GM12878 (cell line): Measurements from ENCODE around the gene LTA. TPM values are rescaled to one million over a fixed set of nuclear protein-coding genes. Genes with fewer than 3 reads are reported as not detected.
A peak's percentile ranks its signal among the peaks of the same experiment; 100 is the strongest.

ENCODE experiments used
- ATAC-seq: fragments of 200-7000 bp; cut with Tn5 transposase; 3 replicates; pipeline ENCODE4 v1.9.1; 2020; ENCODE audit warnings: mild to moderate bottlenecking, moderate library complexity
- BruUV-seq: library from RNA; stranded (reverse); fragments of 400-500 nt; replicated peaks from 2 replicates; lab custom pipeline; 2021; lab: Mats Ljungman, UMichigan
- CTCF ChIA-PET: fragments of 300-600 bp; sonication (Branson Sonifier 250); formaldehyde crosslinking; extraction: SDS; loops from one replicate; lab custom pipeline; 2021; ENCODE audit warnings: inconsistent platforms; lab: Yijun Ruan, JAX
- POLR2A ChIA-PET: fragments of 350-600 bp; formaldehyde crosslinking; extraction: SDS; loops from one replicate; lab custom pipeline; 2021; ENCODE audit warnings: inconsistent platforms; lab: Charles Lee
- RAD21 ChIA-PET: fragments of 300-600 bp; sonication (Branson Sonifier 250); formaldehyde crosslinking; loops from one replicate; lab custom pipeline; 2023; ENCODE audit warnings: antibody characterized with exemption; ENCODE audit not compliant: unreplicated experiment; lab: Charles Lee
- SMC1A ChIA-PET: fragments of 300-600 bp; sonication (Branson Sonifier 250); formaldehyde crosslinking; loops from one replicate; lab custom pipeline; 2023; ENCODE audit not compliant: unreplicated experiment, uncharacterized antibody; lab: Charles Lee
- DNase-seq: peaks from one replicate; pipeline ENCODE4 v3.0.0-alpha.2; 2011; ENCODE audit warnings: low read depth, low spot score
- FAIRE-seq: peaks from 3 replicates; lab custom pipeline; 2011; peaks lifted over from hg19 to GRCh38; lab: Jason Lieb, UNC
- H2AFZ ChIP-seq: 2 replicates; pipeline ENCODE4 v1.6.0; 2011; ENCODE audit warnings: low read depth, low read length, control low read depth; ENCODE audit not compliant: control insufficient read depth
- H3K27ac ChIP-seq: 2 replicates; pipeline ENCODE4 v1.5.1; 2011; ENCODE audit warnings: control low read depth; ENCODE audit not compliant: control insufficient read depth, insufficient read depth
- H3K27me3 ChIP-seq, 2 experiments: replicated peaks in 1 of 2; 2 replicates each; pipeline versions ENCODE4 v1.6.0 to v1.6.1; 2011; ENCODE audit warnings: low read length in 1 of 2; ENCODE audit not compliant: control insufficient read depth in 2 of 2, insufficient read depth in 2 of 2
- H3K36me3 ChIP-seq, 2 experiments: 2 replicates each; pipeline ENCODE4 v1.5.1; 2011; ENCODE audit warnings: low read length in 1 of 2; ENCODE audit not compliant: control insufficient read depth in 2 of 2, insufficient read depth in 2 of 2
- H3K4me1 ChIP-seq: 2 replicates; pipeline ENCODE4 v1.6.1; 2011; ENCODE audit warnings: mild to moderate bottlenecking, low read length, moderate library complexity, mixed read lengths; ENCODE audit not compliant: control insufficient read depth, insufficient read depth
- H3K4me2 ChIP-seq: 2 replicates; pipeline ENCODE4 v1.6.0; 2011; ENCODE audit warnings: control low read depth; ENCODE audit not compliant: control insufficient read depth, insufficient read depth
- H3K4me3 ChIP-seq: fragments of 200-600 bp; sonication (generic); 2 replicates; pipeline ENCODE4 v1.5.1; 2016
- H3K79me2 ChIP-seq: 2 replicates; pipeline ENCODE4 v1.6.0; 2011; ENCODE audit warnings: low read length; ENCODE audit not compliant: control insufficient read depth, insufficient read depth
- H3K9ac ChIP-seq: 2 replicates; pipeline ENCODE4 v1.8.0; 2011; ENCODE audit warnings: low read length, control low read depth, mixed read lengths; ENCODE audit not compliant: control insufficient read depth, insufficient read depth
- H3K9me3 ChIP-seq: replicated peaks from 3 replicates; pipeline ENCODE4 v1.5.1; 2011; ENCODE audit warnings: mild to moderate bottlenecking, low read length; ENCODE audit not compliant: control insufficient read depth, insufficient read depth
- H4K20me1 ChIP-seq: 2 replicates; pipeline ENCODE4 v1.6.0; 2011; ENCODE audit not compliant: control insufficient read depth, insufficient read depth
- ASH2L ChIP-seq: fragments of 300-600, 200-600 bp; sonication (generic); IDR thresholded peaks from 2 replicates; pipeline ENCODE4 v1.6.1; 2017; ENCODE audit warnings: low read depth, mild to moderate bottlenecking, borderline replicate concordance
- CBX3 ChIP-seq: fragments of 200-600 bp; sonication (generic); IDR thresholded peaks from 2 replicates; pipeline ENCODE4 v1.6.1; 2016; ENCODE audit warnings: low read depth, borderline replicate concordance
- CBX5 ChIP-seq: sonication (generic); IDR thresholded peaks from 2 replicates; pipeline ENCODE4 v1.6.1; 2016; ENCODE audit warnings: low read depth, moderate library complexity, mild to moderate bottlenecking, inconsistent platforms
- FOXK2 ChIP-seq: fragments of 450-650 bp; IDR thresholded peaks from 2 replicates; pipeline ENCODE4 v1.6.1; 2017; ENCODE audit warnings: mild to moderate bottlenecking, moderate library complexity
- HDAC6 ChIP-seq: fragments of 200-600 bp; sonication (generic); IDR thresholded peaks from one replicate; pipeline ENCODE4 v1.8.0; 2017; ENCODE audit warnings: antibody characterized with exemption; ENCODE audit not compliant: unreplicated experiment
- KDM1A ChIP-seq: fragments of 200-600 bp; sonication (generic); IDR thresholded peaks from 2 replicates; pipeline ENCODE4 v1.6.1; 2016; ENCODE audit warnings: borderline replicate concordance
- NFIC ChIP-seq: IDR thresholded peaks from 2 replicates; pipeline ENCODE4 v1.6.1; 2012; ENCODE audit warnings: low read depth, mild to moderate bottlenecking, inconsistent platforms, low read length, moderate library complexity
- PAX8 ChIP-seq: fragments of 450-650 bp; IDR thresholded peaks from 2 replicates; pipeline ENCODE4 v1.6.1; 2017; ENCODE audit warnings: mild to moderate bottlenecking, moderate library complexity
- RAD21 ChIP-seq: IDR thresholded peaks from 2 replicates; pipeline ENCODE4 v1.6.1; 2011; ENCODE audit warnings: mild to moderate bottlenecking, low read depth, low read length, moderate library complexity; ENCODE audit not compliant: insufficient read depth
- RELA ChIP-seq: fragments of 450-650 bp; IDR thresholded peaks from 2 replicates; pipeline ENCODE4 v1.8.0; 2014; ENCODE audit warnings: borderline replicate concordance; ENCODE audit not compliant: partially characterized antibody
- SREBF2 ChIP-seq: IDR thresholded peaks from 2 replicates; pipeline ENCODE4 v1.6.1; 2012; ENCODE audit warnings: mild to moderate bottlenecking, low read length
- SRF ChIP-seq, 2 experiments: IDR thresholded peaks; 2 replicates each; pipeline ENCODE4 v1.6.1; 2011; ENCODE audit warnings: low read depth in 2 of 2, low read length in 2 of 2, mild to moderate bottlenecking in 1 of 2, moderate library complexity in 1 of 2
- YBX1 ChIP-seq: fragments of 450-650 bp; IDR thresholded peaks from 2 replicates; pipeline ENCODE4 v1.6.1; 2016; ENCODE audit warnings: antibody characterized with exemption
- ZNF207 ChIP-seq: fragments of 450-650 bp; IDR thresholded peaks from 2 replicates; pipeline ENCODE4 v1.6.1; 2014; ENCODE audit warnings: antibody characterized with exemption, mild to moderate bottlenecking, borderline replicate concordance
- ZNF217 ChIP-seq: fragments of 450-650 bp; IDR thresholded peaks from 2 replicates; pipeline ENCODE4 v1.6.1; 2017; ENCODE audit warnings: antibody characterized with exemption, mild to moderate bottlenecking
- ZNF24 ChIP-seq: fragments of 450-650 bp; IDR thresholded peaks from 2 replicates; pipeline ENCODE4 v1.6.1; 2017; ENCODE audit warnings: antibody characterized with exemption, mild to moderate bottlenecking
- ZZZ3 ChIP-seq: IDR thresholded peaks from 2 replicates; pipeline ENCODE4 v1.6.1; 2011; ENCODE audit warnings: low read depth; ENCODE audit not compliant: control insufficient read depth, insufficient read length
- WGBS: methylation state at CpG from one replicate; pipeline ENCODE4 v1.1.6; 2016; ENCODE audit warnings: low lambda C conversion rate; ENCODE audit not compliant: insufficient replicate concordance, insufficient coverage; ENCODE audit errors: missing lambda C conversion rate; 5-methylcytosine and 5-hydroxymethylcytosine counted together
- in situ Hi-C: fragments of 300-500 bp; cut with MboI; formaldehyde crosslinking; loops from 9 replicates; pipeline ENCODE4 v1.14.3; 2018; ENCODE audit warnings: mixed read lengths
- intact Hi-C: fragments of 100-400 bp; cut with micrococcal nuclease; formaldehyde crosslinking; loops from one replicate; pipeline ENCODE4 v1.14.2; 2022; ENCODE audit not compliant: unreplicated experiment
- polyA plus RNA-seq, 11 experiments: library from polyadenylated mRNA; depleted of rRNA in 4 of 11; unstranded in 6 of 11; stranded (reverse) in 5 of 11; fragments of >200 nt; fragmentation: Nextera tagmentation in 4 of 11; fragmentation: Illumina TruSeq in 1 of 11; extraction: Ambion mirVana in 4 of 11; extraction: Trizol in 1 of 11; gene quantifications; 1 replicate in 1 of 11; 2 replicates in 10 of 11; pipeline versions ENCODE4 v1.2.1 to v1.2.3, GENCODE V29; 2011 to 2016; ENCODE audit warnings: inconsistent platforms in 2 of 11, missing spikeins in 2 of 11, low read depth in 1 of 11
- total RNA-seq, 4 experiments: library from RNA; depleted of rRNA in 3 of 4; stranded (reverse); fragments of >200 nt in 3 of 4; fragmentation: Illumina TruSeq in 1 of 4; extraction: Trizol in 1 of 4; gene quantifications; 2 replicates each; pipeline versions ENCODE4 v1.2.1 to v1.2.3, GENCODE V29; 2013 to 2021
- TF ChIP-seq, protein P1 (sequence below), 3 experiments: IDR thresholded peaks in 2 of 3; conservative IDR thresholded peaks in 1 of 3; 2 replicates each; pipeline ENCODE4 v1.5.1; 2011; ENCODE audit warnings: low read depth in 3 of 3, low read length in 3 of 3, mild to moderate bottlenecking in 3 of 3, control low read depth in 2 of 3, moderate library complexity in 2 of 3, inconsistent platforms in 1 of 3, mixed read lengths in 1 of 3; ENCODE audit not compliant: control insufficient read depth in 2 of 3, insufficient read depth in 1 of 3; ENCODE audit errors: extremely low read depth in 1 of 3

The LTA gene
- total and polyA plus RNA-seq, 10 of the 15 experiments (the other 5 are each of a cell fraction or from before 2014, with no cell fraction given): 27.5 to 100 (median 75.1) TPM

DNA sequence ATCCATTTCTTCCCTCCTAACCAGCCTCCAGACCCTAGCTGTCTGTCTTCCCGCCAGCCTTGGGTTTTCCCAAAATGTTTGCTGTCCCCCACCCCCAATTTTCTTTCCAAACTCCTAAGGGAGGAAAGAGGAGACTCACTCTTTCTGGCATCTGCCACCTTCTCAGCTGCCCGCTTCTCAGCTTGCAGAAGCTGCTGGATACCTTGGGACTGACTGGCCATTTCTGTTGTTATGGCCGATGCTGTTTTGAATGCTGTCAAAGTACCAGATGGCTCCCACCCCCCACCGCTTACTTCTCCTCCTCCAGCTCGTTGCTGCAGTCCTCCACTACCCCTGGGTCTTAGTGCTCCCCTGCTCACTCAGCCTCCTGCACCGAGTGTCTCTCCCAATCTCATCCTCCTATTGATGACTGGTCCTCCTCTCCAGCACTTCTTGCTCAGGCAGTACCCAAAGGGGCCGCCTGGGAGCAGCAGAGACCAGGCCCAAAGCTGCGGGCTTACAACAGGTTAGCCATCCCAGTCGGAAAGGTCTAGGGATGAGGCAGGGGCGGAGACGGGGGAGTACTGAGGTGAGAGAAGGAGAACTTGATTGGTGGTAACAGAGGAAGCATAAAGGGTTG, 25.6 kb upstream of the LTA start, which contains the start of gene ATP6V1G2:
Gene ATP6V1G2 (minus strand): TSS at position 270 of the 619 bp plus-strand sequence. CDS start 49 bp downstream, at position 221.
- Histone ChIP-seq H3K4me3 (peak within 1 kb of the TSS; percentile 72), H3K4me1 (peaks cover 23% of the 10 kb centered on the region; the same call in 1 of the 2 replicates), H3K27ac (peak within 1 kb of the TSS; percentile 64), H3K4me2 (peak within 1 kb of the TSS; percentile 80), H3K36me3 (no peaks in the 10 kb centered on the region; a peak in 1 of 4 replicates), H3K9ac (peak within 1 kb of the TSS; percentile 58), H3K79me2 (peaks cover 29% of the 10 kb centered on the region), H3K27me3 (no peaks in the 10 kb centered on the region), H3K9me3 (no peaks in the 10 kb centered on the region), H2AFZ (peak within 1 kb of the TSS; percentile 45), H4K20me1 (no peaks in the 10 kb centered on the region)
- SMC1A ChIA-PET: interaction anchor here (0.7 to 34.7 kb wide), 6 partner anchors 13 to 284 kb away, joined by 3 to 1989 read pairs (median 5); partner anchors contain the start of genes AIF1, LST1, LTA and LTB
- POLR2A ChIA-PET: interaction anchor here (0.6 to 8.5 kb wide), 7 partner anchors 15 to 116 kb away, joined by 3 to 164 read pairs (median 3); partner anchors contain the start of genes LST1, LTA, LTB and TNF
- intact Hi-C loops: loop anchor here (1.0 to 10.0 kb wide), 4 partner anchors 52 to 358 kb away; partner anchors contain the start of genes BAG6 and ZBTB12
- in situ Hi-C loops: loop anchor here (5.0 to 10.0 kb wide), 2 partner anchors 51 to 288 kb away; no protein-coding TSS in a partner anchor
- BruUV-seq: no TSS peak
- RAD21 ChIA-PET: interaction anchor here (0.9 to 16.9 kb wide), 7 partner anchors 13 to 146 kb away, joined by 3 to 668 read pairs (median 32); partner anchors contain the start of genes LST1, LTB, LY6G5C and NCR3
- WGBS: 14% methylated on average over 11 of the region's 11 CpGs
- ATAC-seq (peak; percentile 73), DNase-seq (peak; percentile 71), FAIRE-seq (peak; percentile 41)
- CTCF ChIA-PET: interaction anchor here (0.7 to 34.8 kb wide), 11 partner anchors 41 to 406 kb away, joined by 3 to 2098 read pairs (median 3); partner anchors contain the start of genes HSPA1B, LST1, LTB and NCR3
- TF ChIP-seq ZNF207 (peak; percentile 25; the same call in 1 of the 2 replicates), CBX3 (no peak), ZZZ3 (no peak), RELA (no peak), HDAC6 (no peak), YBX1 (no peak), PAX8 (no peak), NFIC (no peak), ASH2L (no peak), FOXK2 (no peak), ZNF24 (no peak), SRF (IDR thresholded peaks at IDR 0.05; ENCODE audit: low read depth in 2 of 2, low read length in 2 of 2) (0 out of 4 replicates have a peak, but pooled peaks of 1 of the 2 experiments have one; percentile 62), SREBF2 (no peak), KDM1A (no peak), ZNF217 (no peak), RAD21 (peak; percentile 100), CBX5 (no peak)
- TF ChIP-seq, protein P1, sequence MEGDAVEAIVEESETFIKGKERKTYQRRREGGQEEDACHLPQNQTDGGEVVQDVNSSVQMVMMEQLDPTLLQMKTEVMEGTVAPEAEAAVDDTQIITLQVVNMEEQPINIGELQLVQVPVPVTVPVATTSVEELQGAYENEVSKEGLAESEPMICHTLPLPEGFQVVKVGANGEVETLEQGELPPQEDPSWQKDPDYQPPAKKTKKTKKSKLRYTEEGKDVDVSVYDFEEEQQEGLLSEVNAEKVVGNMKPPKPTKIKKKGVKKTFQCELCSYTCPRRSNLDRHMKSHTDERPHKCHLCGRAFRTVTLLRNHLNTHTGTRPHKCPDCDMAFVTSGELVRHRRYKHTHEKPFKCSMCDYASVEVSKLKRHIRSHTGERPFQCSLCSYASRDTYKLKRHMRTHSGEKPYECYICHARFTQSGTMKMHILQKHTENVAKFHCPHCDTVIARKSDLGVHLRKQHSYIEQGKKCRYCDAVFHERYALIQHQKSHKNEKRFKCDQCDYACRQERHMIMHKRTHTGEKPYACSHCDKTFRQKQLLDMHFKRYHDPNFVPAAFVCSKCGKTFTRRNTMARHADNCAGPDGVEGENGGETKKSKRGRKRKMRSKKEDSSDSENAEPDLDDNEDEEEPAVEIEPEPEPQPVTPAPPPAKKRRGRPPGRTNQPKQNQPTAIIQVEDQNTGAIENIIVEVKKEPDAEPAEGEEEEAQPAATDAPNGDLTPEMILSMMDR (IDR thresholded peaks at IDR 0.05 in 2 of 3, conservative IDR thresholded peaks at IDR 0.05 in 1 of 3; ENCODE audit: control insufficient read depth in 2 of 3, extremely low read depth in 1 of 3, insufficient read depth in 1 of 3, low read depth in 3 of 3, low read length in 3 of 3): peak; percentile 98 to 99 (median 99); a peak in 5 of 6 replicates
